ENCODE results near the gene OR51V1.

The OR51V1 gene

GRCh38 chr11:5232176-5232575 lies 31.7 kb upstream of the OR51V1 start:
- Histone ChIP-seq H3K4me1 (ENCODE audit: insufficient read depth, low read length, poor library complexity, severe bottlenecking) (no peaks in the 10 kb centered on the region), H3K4me2 (ENCODE audit: low read depth, low read length, poor library complexity, severe bottlenecking) (no peak overlapping the region)
- no peak for TF ChIP-seq CTCF (conservative IDR thresholded peaks at IDR 0.05; ENCODE audit: low read length)
- no peak for TF ChIP-seq EZH2phosphoT487 (IDR thresholded peaks at IDR 0.05; ENCODE audit: borderline replicate concordance)

GRCh38 chr11:5231111-5231510 lies 30.6 kb upstream of the OR51V1 start:
- Histone ChIP-seq H3F3A (ENCODE audit: low read depth) (no peaks in the 10 kb centered on the region), H3K9me2 (replicated peaks; ENCODE audit: low read depth, low read length) (no peaks in the 10 kb centered on the region), H3K27me3 (ENCODE audit: insufficient read depth, low read length, poor library complexity, severe bottlenecking) (no peaks in the 10 kb centered on the region), H3K79me2 (ENCODE audit: insufficient read depth, low read length) (no peaks in the 10 kb centered on the region), H3K9ac (ENCODE audit: low read depth, low read length, poor library complexity, severe bottlenecking) (no peak overlapping the region), H3K9me3 (ENCODE audit: insufficient read depth, low read depth, low read length) (no peaks in the 10 kb centered on the region), H3K36me3 (ENCODE audit: insufficient read depth, low read length) (no peaks in the 10 kb centered on the region), H4K20me1 (ENCODE audit: insufficient read depth, low read length, poor library complexity, severe bottlenecking) (no peaks in the 10 kb centered on the region), H2AFZ (ENCODE audit: low read length) (no peak overlapping the region), H3K4me3 (ENCODE audit: low read length, poor library complexity, severe bottlenecking) (no peak overlapping the region), H3K4me2 (ENCODE audit: low read depth, low read length, poor library complexity, severe bottlenecking) (no peak overlapping the region), H3K4me1 (ENCODE audit: insufficient read depth, low read length, poor library complexity, severe bottlenecking) (no peaks in the 10 kb centered on the region)
- no peak for TF ChIP-seq EZH2phosphoT487 (IDR thresholded peaks at IDR 0.05; ENCODE audit: borderline replicate concordance)
- TF ChIP-seq CTCF (conservative IDR thresholded peaks at IDR 0.05; ENCODE audit: low read length), result no peak

More at GRCh38 chr11:5232176-5232575, 31.7 kb upstream of the OR51V1 start:
- no peaks in the 10 kb centered on the region for H3K36me3 ChIP-seq (ENCODE audit: insufficient read depth, low read length)
- no peak overlapping the region for H2AFZ ChIP-seq (ENCODE audit: low read length)
- no peak overlapping the region for H3K9ac ChIP-seq (ENCODE audit: low read depth, low read length, poor library complexity, severe bottlenecking)
- H3K79me2 ChIP-seq (ENCODE audit: insufficient read depth, low read length), result no peaks in the 10 kb centered on the region
- no peak overlapping the region for H3K4me3 ChIP-seq (ENCODE audit: low read length, poor library complexity, severe bottlenecking)
- H4K20me1 ChIP-seq (ENCODE audit: insufficient read depth, low read length, poor library complexity, severe bottlenecking), result no peaks in the 10 kb centered on the region
- no peaks in the 10 kb centered on the region for H3K9me3 ChIP-seq (ENCODE audit: insufficient read depth, low read depth, low read length)
- H3K9me2 ChIP-seq (replicated peaks; ENCODE audit: low read depth, low read length), result no peaks in the 10 kb centered on the region
- no peaks in the 10 kb centered on the region for H3K27me3 ChIP-seq (ENCODE audit: insufficient read depth, low read length, poor library complexity, severe bottlenecking)
- H3F3A ChIP-seq (ENCODE audit: low read depth), result no peaks in the 10 kb centered on the region

- Histone ChIP-seq H2AFZ (ENCODE audit: low read length) (no peak overlapping the region), H3K36me3 (ENCODE audit: insufficient read depth, low read length) (no peaks in the 10 kb centered on the region), H3K4me2 (ENCODE audit: low read depth, low read length, poor library complexity, severe bottlenecking) (no peak overlapping the region), H3F3A (ENCODE audit: low read depth) (no peaks in the 10 kb centered on the region), H3K9ac (ENCODE audit: low read depth, low read length, poor library complexity, severe bottlenecking) (no peak overlapping the region), H3K9me3 (ENCODE audit: insufficient read depth, low read depth, low read length) (no peaks in the 10 kb centered on the region), H3K4me3 (ENCODE audit: low read length, poor library complexity, severe bottlenecking) (no peak overlapping the region), H3K4me1 (ENCODE audit: insufficient read depth, low read length, poor library complexity, severe bottlenecking) (no peaks in the 10 kb centered on the region), H3K9me2 (replicated peaks; ENCODE audit: low read depth, low read length) (no peaks in the 10 kb centered on the region), H3K79me2 (ENCODE audit: insufficient read depth, low read length) (no peaks in the 10 kb centered on the region), H3K27me3 (ENCODE audit: insufficient read depth, low read length, poor library complexity, severe bottlenecking) (no peaks in the 10 kb centered on the region), H4K20me1 (ENCODE audit: insufficient read depth, low read length, poor library complexity, severe bottlenecking) (no peaks in the 10 kb centered on the region)
- TF ChIP-seq EZH2phosphoT487 (IDR thresholded peaks at IDR 0.05; ENCODE audit: borderline replicate concordance) (no peak), CTCF (conservative IDR thresholded peaks at IDR 0.05; ENCODE audit: low read length) (no peak)
Measured at GRCh38 chr11:5230266-5230665, 29.8 kb upstream of the OR51V1 start.

Measured in Loucy (cell line).